ENCODE results near the gene TMEM247. TPM values are rescaled to one million over a fixed set of nuclear protein-coding genes. Genes with fewer than 3 reads are reported as not detected.

TMEM247 gene
- total RNA-seq, 2 experiments from 2014 or later: not detected

GRCh38 chr2:46505472-46505783 is 26.1 kb downstream of the TMEM247 start:
- no peak for ATAC-seq
- Mint-ChIP-seq H3K27me3 (ENCODE audit: low read depth) (no peaks in the 10 kb centered on the region), H3K27ac (no peak overlapping the region), H3K4me3 (no peak overlapping the region), H3K4me1 (ENCODE audit: low read depth) (peaks cover 7% of the 10 kb centered on the region), H3K9me3 (ENCODE audit: insufficient read depth) (no peaks in the 10 kb centered on the region), H3K36me3 (ENCODE audit: low read depth) (no peaks in the 10 kb centered on the region)
- POLR2A ChIA-PET: no interaction called here
- CTCF ChIA-PET: interaction anchor here (1.4 kb wide), 1 partner anchor 49 kb away, joined by 3 read pairs; no protein-coding TSS in a partner anchor
- DNase-seq: no peak

- Mint-ChIP-seq H3K36me3 (ENCODE audit: low read depth) (no peaks in the 10 kb centered on the region), H3K4me1 (ENCODE audit: low read depth) (peaks cover 7% of the 10 kb centered on the region), H3K27ac (peak overlapping the region; percentile 48), H3K9me3 (ENCODE audit: insufficient read depth) (no peaks in the 10 kb centered on the region), H3K4me3 (no peak overlapping the region), H3K27me3 (ENCODE audit: low read depth) (no peaks in the 10 kb centered on the region)
- DNase-seq (no peak), ATAC-seq (no peak)
- POLR2A ChIA-PET: no interaction called here
- CTCF ChIA-PET: interaction anchor here (1.1 to 1.4 kb wide), 3 partner anchors 8 to 48 kb away, joined by 3 read pairs; no protein-coding TSS in a partner anchor
These were observed 26.9 kb downstream of the TMEM247 start for GRCh38 chr2:46506131-46506706.

- no peak overlapping the region for H3K4me3 Mint-ChIP-seq
- POLR2A ChIA-PET: no interaction called here
These were observed 28.9 kb downstream of the TMEM247 start for GRCh38 chr2:46508312-46508711.

GRCh38 chr2:46508759-46509158 is 29.4 kb downstream of the TMEM247 start:
- ATAC-seq: no peak
- H3K36me3 Mint-ChIP-seq (ENCODE audit: low read depth): no peaks in the 10 kb centered on the region
- no peak overlapping the region for H3K4me3 Mint-ChIP-seq

More at GRCh38 chr2:46508312-46508711, 28.9 kb downstream of the TMEM247 start:
- Mint-ChIP-seq H3K36me3 (ENCODE audit: low read depth) (no peaks in the 10 kb centered on the region), H3K9me3 (ENCODE audit: insufficient read depth) (no peaks in the 10 kb centered on the region), H3K27ac (no peak overlapping the region), H3K4me1 (ENCODE audit: low read depth) (peaks cover 12% of the 10 kb centered on the region), H3K27me3 (ENCODE audit: low read depth) (no peaks in the 10 kb centered on the region)
- DNase-seq (no peak), ATAC-seq (no peak)
- CTCF ChIA-PET: no interaction called here

GRCh38 chr2:46509804-46510203 is 30.4 kb downstream of the TMEM247 start:
- CTCF ChIA-PET: no interaction called here
- Mint-ChIP-seq H3K36me3 (ENCODE audit: low read depth) (peaks cover 3% of the 10 kb centered on the region), H3K4me1 (ENCODE audit: low read depth) (peaks cover 12% of the 10 kb centered on the region), H3K27me3 (ENCODE audit: low read depth) (no peaks in the 10 kb centered on the region), H3K27ac (no peak overlapping the region), H3K9me3 (ENCODE audit: insufficient read depth) (peaks cover 7% of the 10 kb centered on the region), H3K4me3 (no peak overlapping the region)
- POLR2A ChIA-PET: no interaction called here
- DNase-seq (peak; percentile 12), ATAC-seq (no peak)

More at GRCh38 chr2:46508759-46509158, 29.4 kb downstream of the TMEM247 start:
- POLR2A ChIA-PET: no interaction called here
- Mint-ChIP-seq H3K9me3 (ENCODE audit: insufficient read depth) (no peaks in the 10 kb centered on the region), H3K27ac (no peak overlapping the region), H3K27me3 (ENCODE audit: low read depth) (no peaks in the 10 kb centered on the region), H3K4me1 (ENCODE audit: low read depth) (peaks cover 12% of the 10 kb centered on the region)
- no peak for DNase-seq
- CTCF ChIA-PET: no interaction called here

GRCh38 chr2:46510598-46511177 is 31.3 kb downstream of the TMEM247 start:
- ChIA-PET POLR2A (no interaction called here), CTCF (no interaction called here)
- peak; percentile 5 for DNase-seq
- Mint-ChIP-seq H3K36me3 (ENCODE audit: low read depth) (peaks cover 6% of the 10 kb centered on the region), H3K4me1 (ENCODE audit: low read depth) (peaks cover 12% of the 10 kb centered on the region), H3K27ac (no peak overlapping the region), H3K9me3 (ENCODE audit: insufficient read depth) (peaks cover 16% of the 10 kb centered on the region), H3K27me3 (ENCODE audit: low read depth) (no peaks in the 10 kb centered on the region), H3K4me3 (no peak overlapping the region)
- no peak for ATAC-seq

- CTCF ChIA-PET: no interaction called here
- ATAC-seq: no peak
- H3K9me3 Mint-ChIP-seq (ENCODE audit: insufficient read depth): peaks cover 31% of the 10 kb centered on the region
These were observed 32.8 kb downstream of the TMEM247 start for GRCh38 chr2:46512185-46512584.

GRCh38 chr2:46514738-46515137 is 35.4 kb downstream of the TMEM247 start:
- Mint-ChIP-seq H3K27ac (no peak overlapping the region), H3K4me3 (no peak overlapping the region), H3K36me3 (ENCODE audit: low read depth) (peaks cover 11% of the 10 kb centered on the region), H3K27me3 (ENCODE audit: low read depth) (no peaks in the 10 kb centered on the region), H3K9me3 (ENCODE audit: insufficient read depth) (peaks cover 34% of the 10 kb centered on the region), H3K4me1 (ENCODE audit: low read depth) (peaks cover 5% of the 10 kb centered on the region)
- CTCF ChIA-PET: interaction anchor here (1.5 kb wide), 1 partner anchor 8 kb away, joined by 3 read pairs; no protein-coding TSS in a partner anchor
- no peak for ATAC-seq
- no peak for DNase-seq
- POLR2A ChIA-PET: no interaction called here

More at GRCh38 chr2:46512185-46512584, 32.8 kb downstream of the TMEM247 start:
- DNase-seq: peak; percentile 3
- POLR2A ChIA-PET: no interaction called here
- H3K36me3 Mint-ChIP-seq (ENCODE audit: low read depth): peaks cover 11% of the 10 kb centered on the region
- H3K27ac Mint-ChIP-seq: no peak overlapping the region
- H3K4me1 Mint-ChIP-seq (ENCODE audit: low read depth): peaks cover 9% of the 10 kb centered on the region
- no peak overlapping the region for H3K4me3 Mint-ChIP-seq
- H3K27me3 Mint-ChIP-seq (ENCODE audit: low read depth): no peaks in the 10 kb centered on the region

GRCh38 chr2:46517485-46517884 is 38.1 kb downstream of the TMEM247 start:
- Mint-ChIP-seq H3K27ac (no peak overlapping the region), H3K9me3 (ENCODE audit: insufficient read depth) (peaks cover 34% of the 10 kb centered on the region), H3K4me3 (no peak overlapping the region), H3K36me3 (ENCODE audit: low read depth) (peaks cover 11% of the 10 kb centered on the region), H3K27me3 (ENCODE audit: low read depth) (no peaks in the 10 kb centered on the region), H3K4me1 (ENCODE audit: low read depth) (no peaks in the 10 kb centered on the region)
- no peak for ATAC-seq
- DNase-seq: no peak
- CTCF ChIA-PET: no interaction called here
- POLR2A ChIA-PET: no interaction called here

GRCh38 chr2:46518861-46519260 is 39.5 kb downstream of the TMEM247 start:
- ChIA-PET CTCF (no interaction called here), POLR2A (no interaction called here)
- ATAC-seq (no peak), DNase-seq (peak; percentile 10)
- H3K4me1 Mint-ChIP-seq (ENCODE audit: low read depth): no peaks in the 10 kb centered on the region
- H3K9me3 Mint-ChIP-seq (ENCODE audit: insufficient read depth): peaks cover 34% of the 10 kb centered on the region
- H3K27ac Mint-ChIP-seq: no peak overlapping the region
- no peak overlapping the region for H3K4me3 Mint-ChIP-seq
- H3K36me3 Mint-ChIP-seq (ENCODE audit: low read depth): peaks cover 11% of the 10 kb centered on the region
- H3K27me3 Mint-ChIP-seq (ENCODE audit: low read depth): no peaks in the 10 kb centered on the region

GRCh38 chr2:46519265-46519664 is 39.9 kb downstream of the TMEM247 start:
- ATAC-seq (no peak), DNase-seq (peak; percentile 14)
- Mint-ChIP-seq H3K27me3 (ENCODE audit: low read depth) (no peaks in the 10 kb centered on the region), H3K9me3 (ENCODE audit: insufficient read depth) (peaks cover 32% of the 10 kb centered on the region), H3K27ac (no peak overlapping the region), H3K36me3 (ENCODE audit: low read depth) (peaks cover 10% of the 10 kb centered on the region), H3K4me1 (ENCODE audit: low read depth) (no peaks in the 10 kb centered on the region), H3K4me3 (no peak overlapping the region)
- ChIA-PET CTCF (no interaction called here), POLR2A (no interaction called here)

GRCh38 chr2:46520130-46520711 is 40.9 kb downstream of the TMEM247 start:
- no peak overlapping the region for H3K27ac Mint-ChIP-seq
- peaks cover 23% of the 10 kb centered on the region for H3K9me3 Mint-ChIP-seq (ENCODE audit: insufficient read depth)
- DNase-seq: peak; percentile 18
- ATAC-seq: no peak
- CTCF ChIA-PET: no interaction called here
- H3K27me3 Mint-ChIP-seq (ENCODE audit: low read depth): no peaks in the 10 kb centered on the region
- no peak overlapping the region for H3K4me3 Mint-ChIP-seq
- POLR2A ChIA-PET: no interaction called here
- no peaks in the 10 kb centered on the region for H3K4me1 Mint-ChIP-seq (ENCODE audit: low read depth)
- H3K36me3 Mint-ChIP-seq (ENCODE audit: low read depth): peaks cover 7% of the 10 kb centered on the region
